HG02870 (cell line): ENCODE measurements around the gene MIEN1.
"Not testable (repeated sequence)": the region's sequence is repeated elsewhere in the genome, so short reads cannot be mapped to it uniquely, and the experiment has no call there.

Experiments
- ATAC-seq: cut with Tn5 transposase; IDR thresholded peaks from one replicate; pipeline ENCODE4 v1.9.1; 2021; ENCODE audit warnings: mild to moderate bottlenecking, moderate library complexity; ENCODE audit not compliant: unreplicated experiment

The MIEN1 gene

GRCh38 chr17:39719563-39720355 lies 10.6 kb downstream of the MIEN1 start:
- no peak for ATAC-seq

DNA sequence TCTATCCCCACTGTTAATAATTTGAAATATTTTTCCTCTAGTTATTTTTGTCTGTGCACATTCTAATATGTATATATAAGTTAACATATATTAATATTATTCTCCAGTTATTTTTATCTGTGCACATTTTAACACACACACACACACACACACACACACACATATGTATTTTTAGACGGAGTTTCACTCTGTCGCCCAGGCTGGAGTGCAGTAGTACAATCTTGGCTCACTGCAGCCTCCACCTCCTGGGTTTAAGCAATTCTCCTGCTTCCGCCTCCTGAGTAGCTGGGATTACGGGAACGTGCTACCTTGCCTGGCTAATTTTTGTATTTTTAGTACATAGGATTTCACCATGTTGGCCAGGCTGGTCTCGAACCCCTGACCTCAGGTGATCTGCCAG lies 12.7 kb downstream of the MIEN1 start:
- no peak for ATAC-seq

DNA sequence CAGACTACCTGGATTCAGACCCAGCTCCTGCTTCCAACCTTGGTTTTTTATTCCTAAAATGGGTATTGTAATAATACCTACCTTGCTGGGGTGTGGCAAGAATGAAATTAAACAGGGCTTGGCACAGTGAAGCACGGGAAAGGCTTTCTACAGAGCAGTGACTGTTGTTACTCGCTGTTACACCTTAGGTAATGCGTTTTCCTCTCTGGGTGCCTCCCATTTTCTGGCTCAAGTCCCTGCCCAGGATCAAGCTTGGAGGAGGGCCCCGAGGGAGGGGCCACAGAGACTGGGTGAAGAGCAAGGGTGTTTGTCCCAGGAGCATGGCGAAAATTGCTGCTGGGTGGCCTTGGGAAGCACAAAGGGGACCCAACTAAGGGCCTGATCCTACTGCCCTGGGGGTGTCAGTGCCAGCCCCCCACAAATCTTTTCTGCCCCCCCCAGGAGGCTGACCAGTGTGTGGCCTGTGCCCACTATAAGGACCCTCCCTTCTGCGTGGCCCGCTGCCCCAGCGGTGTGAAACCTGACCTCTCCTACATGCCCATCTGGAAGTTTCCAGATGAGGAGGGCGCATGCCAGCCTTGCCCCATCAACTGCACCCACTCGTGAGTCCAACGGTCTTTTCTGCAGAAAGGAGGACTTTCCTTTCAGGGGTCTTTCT lies 13.3 kb downstream of the MIEN1 start:
- no peak for ATAC-seq

DNA sequence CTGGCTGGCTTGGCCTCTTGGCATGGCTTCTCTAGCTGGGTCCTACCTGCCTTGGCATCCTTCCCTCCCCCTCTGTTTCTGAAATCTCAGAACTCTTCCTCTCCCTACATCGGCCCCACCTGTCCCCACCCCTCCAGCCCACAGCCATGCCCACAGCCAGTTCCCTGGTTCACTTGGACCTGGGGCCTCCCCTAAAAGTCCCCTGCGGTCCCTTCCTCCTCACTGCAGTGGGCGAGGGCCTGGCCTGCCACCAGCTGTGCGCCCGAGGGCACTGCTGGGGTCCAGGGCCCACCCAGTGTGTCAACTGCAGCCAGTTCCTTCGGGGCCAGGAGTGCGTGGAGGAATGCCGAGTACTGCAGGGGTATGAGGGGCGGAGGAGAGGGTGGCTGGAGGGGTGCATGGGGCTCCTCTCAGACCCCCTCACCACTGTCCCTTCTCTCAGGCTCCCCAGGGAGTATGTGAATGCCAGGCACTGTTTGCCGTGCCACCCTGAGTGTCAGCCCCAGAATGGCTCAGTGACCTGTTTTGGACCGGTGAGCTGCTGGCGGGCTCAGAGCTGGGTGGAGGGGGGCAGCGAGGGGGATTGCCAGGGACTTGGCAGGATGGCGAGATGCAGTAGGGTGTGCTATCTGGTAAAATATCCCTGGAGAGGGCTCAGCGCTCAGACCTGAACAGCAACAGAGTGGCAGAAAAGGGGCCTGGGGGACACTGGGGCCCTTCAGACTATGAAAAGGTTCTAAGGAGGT lies 14.1 kb downstream of the MIEN1 start:
- no peak for ATAC-seq

- ATAC-seq: no peak
Measured at GRCh38 chr17:39715375-39716072, 14.8 kb downstream of the MIEN1 start.

DNA sequence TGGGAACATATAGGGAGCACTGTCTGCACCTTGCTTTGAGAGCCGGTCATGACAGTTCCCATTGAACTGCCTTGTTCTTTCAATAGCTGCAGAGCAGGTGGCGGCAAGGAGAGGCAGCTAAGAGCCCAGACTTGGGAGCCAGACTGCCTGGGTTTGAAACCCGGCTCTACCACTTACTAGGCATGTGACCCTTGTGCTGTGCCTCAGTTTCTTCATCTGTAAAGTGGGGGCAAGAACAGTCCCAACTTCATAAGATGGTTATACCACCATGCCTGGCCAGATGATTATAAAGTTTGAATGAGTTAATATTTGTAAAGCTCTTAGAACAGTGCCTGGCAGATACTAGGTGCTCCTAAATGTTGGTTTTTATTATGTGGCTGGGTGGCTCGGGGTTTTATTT lies 16.1 kb downstream of the MIEN1 start:
- no peak for ATAC-seq

- no peak for ATAC-seq
Measured at GRCh38 chr17:39711851-39712250, 18.5 kb downstream of the MIEN1 start.

DNA sequence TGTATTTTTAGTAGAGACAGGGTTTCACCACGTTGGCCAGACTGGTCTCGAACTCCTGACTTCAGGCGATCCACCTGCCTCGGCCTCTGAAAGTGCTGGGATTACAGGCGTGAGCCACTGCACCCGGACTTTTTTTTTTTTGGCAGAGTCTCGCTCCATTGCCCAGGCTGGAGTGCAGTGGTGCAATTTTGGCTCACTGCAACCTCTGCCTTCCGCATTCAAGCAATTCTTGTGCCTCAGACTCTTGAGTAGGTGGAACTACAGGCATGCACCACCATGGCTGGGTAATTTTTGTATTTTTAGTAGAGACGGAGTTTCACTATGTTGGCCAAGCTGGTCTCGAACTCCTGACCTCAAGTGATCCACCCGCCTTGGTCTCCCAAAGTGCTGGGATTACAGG lies 19.3 kb downstream of the MIEN1 start:
- ATAC-seq: not testable (repeated sequence)

DNA sequence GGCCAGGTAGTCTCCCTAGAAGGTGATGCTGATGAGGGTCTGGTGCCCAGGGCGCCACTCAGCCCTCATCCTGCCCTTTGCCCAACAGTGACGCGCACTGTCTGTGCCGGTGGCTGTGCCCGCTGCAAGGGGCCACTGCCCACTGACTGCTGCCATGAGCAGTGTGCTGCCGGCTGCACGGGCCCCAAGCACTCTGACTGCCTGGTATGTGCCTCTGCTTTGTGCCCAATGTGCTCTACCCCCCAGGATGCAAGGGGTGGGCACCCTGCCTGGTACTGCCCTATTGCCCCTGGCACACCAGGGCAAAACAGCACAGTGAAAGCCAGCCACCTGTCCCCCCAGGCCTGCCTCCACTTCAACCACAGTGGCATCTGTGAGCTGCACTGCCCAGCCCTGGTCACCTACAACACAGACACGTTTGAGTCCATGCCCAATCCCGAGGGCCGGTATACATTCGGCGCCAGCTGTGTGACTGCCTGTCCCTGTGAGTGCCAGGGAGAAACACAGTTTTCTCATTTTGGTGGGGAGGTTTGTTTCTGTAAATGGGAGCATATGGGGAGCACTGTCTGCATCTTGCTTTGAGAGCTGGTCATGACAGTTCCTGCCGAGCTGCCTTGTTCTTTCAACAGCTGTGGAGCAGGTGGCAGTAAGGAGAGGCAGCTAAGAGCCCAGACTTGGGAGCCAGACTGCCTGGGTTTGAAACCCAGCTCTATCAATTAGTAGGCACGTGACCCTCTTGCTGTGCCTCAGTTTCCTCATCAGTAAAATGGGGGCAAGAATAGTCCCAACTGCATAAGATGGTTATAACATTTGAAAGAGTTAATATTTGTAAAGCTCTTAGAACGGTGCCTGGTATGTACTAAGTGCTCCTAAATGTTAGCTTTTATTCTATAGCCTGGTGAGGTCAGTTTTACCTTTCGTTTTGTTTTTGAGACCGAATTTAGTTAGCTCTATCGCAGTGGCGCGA lies 20.1 kb downstream of the MIEN1 start:
- no peak for ATAC-seq

DNA sequence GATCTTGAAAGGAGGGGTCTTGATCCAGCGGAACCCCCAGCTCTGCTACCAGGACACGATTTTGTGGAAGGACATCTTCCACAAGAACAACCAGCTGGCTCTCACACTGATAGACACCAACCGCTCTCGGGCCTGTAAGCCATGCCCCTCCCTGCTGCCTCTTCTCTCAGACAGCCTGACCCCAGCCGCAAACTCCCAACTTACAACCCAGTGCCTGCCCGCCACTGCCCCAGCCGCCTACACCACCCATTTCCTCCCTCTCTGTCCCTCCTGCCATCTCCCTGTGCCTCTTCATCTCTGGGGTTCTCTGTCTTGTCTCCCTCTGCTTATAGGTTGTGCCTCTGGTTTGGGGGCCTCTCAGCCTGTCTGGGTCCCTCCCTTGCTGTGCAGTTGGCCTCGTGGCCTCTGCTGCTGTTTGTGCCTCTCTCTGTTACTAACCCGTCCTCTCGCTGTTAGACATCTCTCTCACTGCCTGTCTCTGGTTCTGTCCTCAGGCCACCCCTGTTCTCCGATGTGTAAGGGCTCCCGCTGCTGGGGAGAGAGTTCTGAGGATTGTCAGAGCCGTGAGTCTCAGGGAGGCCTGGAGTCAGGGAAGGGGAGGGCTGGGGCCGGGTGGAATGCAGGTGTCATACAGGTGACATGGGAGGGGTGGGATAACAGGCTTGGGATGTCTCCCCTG lies 20.9 kb downstream of the MIEN1 start:
- no peak for ATAC-seq

GRCh38 chr17:39706921-39707337 lies 23.4 kb downstream of the MIEN1 start:
- no peak for ATAC-seq

DNA sequence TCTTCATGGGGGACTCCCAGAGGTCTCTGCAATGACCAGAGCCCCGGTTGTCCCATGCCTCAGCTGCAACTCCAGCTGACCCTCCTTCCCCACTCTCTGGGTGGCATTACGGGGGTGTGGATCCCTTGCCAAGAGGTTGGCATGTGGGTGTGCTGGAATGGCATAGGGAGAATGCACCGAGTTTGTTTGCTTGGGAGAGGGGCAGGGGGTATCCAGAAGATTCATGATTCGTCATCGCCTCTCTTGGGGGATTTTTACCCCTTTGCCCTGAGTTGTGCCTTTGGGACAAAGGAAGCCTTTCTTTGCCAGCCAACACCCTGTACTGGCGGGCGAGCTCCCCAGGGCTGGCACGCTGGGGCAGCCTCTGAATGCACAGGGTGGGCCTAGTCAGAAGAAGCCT lies 23.9 kb downstream of the MIEN1 start:
- no peak for ATAC-seq

DNA sequence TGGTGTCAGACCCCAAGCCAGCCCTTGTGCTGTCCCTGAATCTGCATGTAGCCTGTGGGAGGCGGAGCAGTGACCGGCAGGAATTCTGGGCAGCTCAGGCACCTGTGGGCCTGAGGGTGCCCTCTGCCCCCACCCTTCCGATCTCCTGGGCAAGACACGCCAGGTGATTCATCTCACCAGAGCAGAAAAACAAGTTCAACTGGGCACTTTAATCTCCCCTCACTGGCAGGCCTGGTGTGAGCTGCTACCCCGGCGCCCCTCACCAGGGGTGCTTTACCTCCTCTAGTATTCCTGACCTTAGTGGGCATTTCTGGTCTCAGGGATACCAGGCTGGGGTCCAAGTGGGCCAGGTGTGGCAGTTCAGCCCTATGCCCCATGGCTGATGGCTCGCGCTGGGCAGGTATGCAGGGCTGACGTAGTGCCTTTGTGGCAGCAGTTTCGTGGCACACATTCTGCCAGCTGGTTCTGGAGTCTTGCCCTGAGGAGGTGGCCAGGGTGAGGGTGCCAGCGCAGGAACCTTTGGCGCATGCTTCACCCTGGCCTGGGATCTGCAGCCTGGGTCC lies 24.5 kb downstream of the MIEN1 start:
- no peak for ATAC-seq

DNA sequence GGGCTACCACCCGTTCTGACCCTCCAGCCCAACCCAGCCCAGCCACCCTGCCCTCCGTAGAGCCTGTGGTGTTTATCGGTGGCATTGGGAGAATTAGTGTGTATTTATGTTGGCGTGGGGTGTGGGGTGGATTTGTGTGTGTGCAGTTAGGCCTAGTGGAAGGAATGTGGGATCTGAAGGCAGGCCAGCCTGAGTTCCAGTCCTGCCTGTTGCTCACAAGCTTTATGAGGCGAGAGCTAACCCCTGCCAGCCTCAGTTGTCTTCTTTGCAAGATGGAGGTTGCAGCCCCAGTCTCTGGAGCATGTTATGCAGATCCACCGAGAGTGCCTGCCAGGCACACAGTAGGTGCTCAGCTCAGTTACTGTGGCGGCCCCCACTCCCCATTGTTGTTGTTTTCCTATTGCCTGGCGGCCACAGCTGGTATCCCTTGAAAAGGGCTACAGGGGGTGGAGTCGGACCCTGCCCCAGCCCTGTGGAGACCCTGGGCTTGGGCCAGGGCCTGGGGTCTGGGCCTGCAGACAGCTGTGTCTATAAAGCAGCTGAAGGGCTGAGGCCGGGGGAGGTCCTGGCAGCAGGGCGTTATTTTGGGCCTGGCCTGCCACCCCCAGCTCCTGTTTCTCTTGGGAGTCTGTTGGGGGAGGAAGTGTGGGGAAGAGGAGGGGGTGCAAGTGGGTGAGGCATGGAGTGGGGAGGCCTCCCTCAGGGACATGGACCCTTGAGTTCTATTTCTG lies 25.3 kb downstream of the MIEN1 start:
- ATAC-seq: no peak

- no peak for ATAC-seq
Measured at GRCh38 chr17:39703913-39704312, 26.4 kb downstream of the MIEN1 start.

- ATAC-seq: no peak
Measured at GRCh38 chr17:39702901-39703893, 27.1 kb downstream of the MIEN1 start.

- ATAC-seq: no peak
Measured at GRCh38 chr17:39701784-39702422, 28.4 kb downstream of the MIEN1 start.
